ENCODE measurements around the gene KCNH1.

The KCNH1 gene

DNA sequence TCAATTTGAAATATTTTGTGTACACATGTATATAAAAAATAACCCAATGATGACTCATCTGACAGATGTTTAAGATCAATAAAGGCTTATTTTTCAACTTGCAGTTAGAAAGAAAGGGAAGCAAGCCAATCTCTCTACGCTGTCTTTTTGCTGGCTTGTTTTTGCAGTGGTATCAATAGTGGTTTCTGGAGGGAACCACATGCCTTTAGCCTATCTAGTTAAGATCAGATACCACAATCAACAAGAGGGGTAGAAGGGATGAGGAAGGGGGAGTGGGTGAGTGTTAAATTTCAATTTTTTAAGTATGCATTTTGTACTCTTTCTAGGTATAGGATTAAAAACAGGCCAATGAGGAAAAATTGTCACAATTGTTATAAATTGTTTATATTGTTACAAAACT lies 276.2 kb downstream of the KCNH1 start:
- TF ChIP-seq, protein P1, sequence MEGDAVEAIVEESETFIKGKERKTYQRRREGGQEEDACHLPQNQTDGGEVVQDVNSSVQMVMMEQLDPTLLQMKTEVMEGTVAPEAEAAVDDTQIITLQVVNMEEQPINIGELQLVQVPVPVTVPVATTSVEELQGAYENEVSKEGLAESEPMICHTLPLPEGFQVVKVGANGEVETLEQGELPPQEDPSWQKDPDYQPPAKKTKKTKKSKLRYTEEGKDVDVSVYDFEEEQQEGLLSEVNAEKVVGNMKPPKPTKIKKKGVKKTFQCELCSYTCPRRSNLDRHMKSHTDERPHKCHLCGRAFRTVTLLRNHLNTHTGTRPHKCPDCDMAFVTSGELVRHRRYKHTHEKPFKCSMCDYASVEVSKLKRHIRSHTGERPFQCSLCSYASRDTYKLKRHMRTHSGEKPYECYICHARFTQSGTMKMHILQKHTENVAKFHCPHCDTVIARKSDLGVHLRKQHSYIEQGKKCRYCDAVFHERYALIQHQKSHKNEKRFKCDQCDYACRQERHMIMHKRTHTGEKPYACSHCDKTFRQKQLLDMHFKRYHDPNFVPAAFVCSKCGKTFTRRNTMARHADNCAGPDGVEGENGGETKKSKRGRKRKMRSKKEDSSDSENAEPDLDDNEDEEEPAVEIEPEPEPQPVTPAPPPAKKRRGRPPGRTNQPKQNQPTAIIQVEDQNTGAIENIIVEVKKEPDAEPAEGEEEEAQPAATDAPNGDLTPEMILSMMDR (conservative IDR thresholded peaks at IDR 0.05), result no peak
- H3K27ac ChIP-seq, result no peak overlapping the region

DNA sequence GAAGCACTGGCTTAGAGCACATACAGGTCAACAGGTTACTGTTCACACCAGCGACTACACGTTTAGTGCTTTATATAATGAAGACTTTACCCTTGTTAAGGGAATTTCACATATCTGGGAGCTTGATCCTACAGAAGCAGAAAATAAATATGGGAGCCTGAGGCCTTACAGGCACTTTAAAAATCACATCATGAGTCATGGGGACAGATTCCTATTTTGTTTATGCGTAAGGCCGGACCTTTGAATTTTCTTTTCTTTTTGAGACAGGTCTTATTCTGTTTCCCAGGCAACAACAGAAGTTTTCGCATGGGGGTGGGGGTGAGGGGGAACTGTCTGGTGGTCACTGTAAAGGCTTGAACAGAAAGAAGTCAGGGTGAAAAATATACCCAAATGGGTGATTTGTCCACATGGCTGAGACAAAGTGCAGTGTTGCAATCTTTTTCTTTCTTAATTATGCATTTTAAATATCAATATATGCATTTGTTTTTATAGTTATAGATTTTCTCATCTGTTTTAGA lies 276.7 kb downstream of the KCNH1 start:
- TF ChIP-seq, protein P1 (conservative IDR thresholded peaks at IDR 0.05), result no peak

DNA sequence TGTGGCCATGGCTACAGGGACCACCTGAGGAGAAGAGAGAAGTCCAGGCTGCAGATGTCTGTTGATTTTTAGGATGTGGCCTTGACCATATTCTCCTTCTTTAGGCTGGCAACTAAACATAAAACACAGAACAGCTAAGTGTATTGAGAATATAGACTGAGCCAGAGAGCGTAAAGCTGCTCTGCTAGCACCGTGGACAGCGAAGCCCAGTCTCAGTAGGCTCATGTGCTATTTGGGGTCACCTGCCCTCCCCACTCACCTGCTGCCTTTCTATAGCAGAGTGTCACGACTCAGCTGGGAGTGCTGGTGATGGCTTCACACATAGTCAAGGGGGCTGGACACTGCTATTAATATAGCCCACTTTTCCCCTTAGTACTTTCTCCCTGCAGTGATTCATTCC lies 278.5 kb downstream of the KCNH1 start:
- H3K27ac ChIP-seq, result no peak overlapping the region
- TF ChIP-seq, protein P1 (conservative IDR thresholded peaks at IDR 0.05), result no peak

More for the DNA sequence above, 276.7 kb downstream of the KCNH1 start:
- H3K27ac ChIP-seq, result no peak overlapping the region

DNA sequence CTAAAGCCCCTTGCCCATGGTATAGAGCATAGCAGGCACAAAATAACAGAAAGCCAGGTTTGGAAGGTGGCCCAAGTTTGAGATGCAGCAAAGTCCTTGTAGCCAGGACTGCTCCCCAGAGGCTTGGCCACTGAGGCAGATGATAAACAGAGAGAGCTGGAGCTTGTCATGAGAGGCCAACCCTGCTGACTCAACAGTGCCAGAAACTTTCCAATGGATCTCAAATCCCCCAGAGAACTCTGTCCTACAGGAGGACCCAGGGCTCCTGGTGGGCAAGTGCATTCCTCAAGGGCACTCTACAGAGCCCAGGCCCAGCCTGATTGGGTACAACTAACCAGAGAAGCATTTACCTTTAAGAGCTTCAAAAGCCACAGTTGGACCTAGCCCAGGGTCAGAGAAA lies 280.7 kb downstream of the KCNH1 start:
- TF ChIP-seq, protein P1 (conservative IDR thresholded peaks at IDR 0.05), result no peak
- H3K27ac ChIP-seq, result no peak overlapping the region

DNA sequence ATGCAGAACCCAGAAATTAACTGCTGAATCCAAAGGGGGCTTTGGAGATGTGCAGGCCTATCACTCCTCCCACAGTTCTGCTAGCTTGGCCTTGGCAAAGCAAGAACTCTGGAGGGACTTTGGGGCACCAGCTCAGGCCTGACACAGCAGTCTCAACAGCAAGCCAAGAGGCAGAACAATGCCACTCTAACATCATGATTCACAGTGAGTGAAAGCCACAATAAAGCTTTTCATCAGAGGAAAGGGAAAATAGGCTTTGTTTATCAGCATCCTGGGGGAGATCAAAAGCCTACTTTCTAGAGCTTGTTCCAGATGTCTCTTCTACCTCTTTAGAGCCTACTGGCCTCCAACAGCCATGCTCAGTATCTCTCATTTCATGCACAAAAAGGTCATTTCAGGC lies 283.4 kb downstream of the KCNH1 start:
- TF ChIP-seq, protein P1 (conservative IDR thresholded peaks at IDR 0.05), result no peak
- H3K27ac ChIP-seq, result no peak overlapping the region

DNA sequence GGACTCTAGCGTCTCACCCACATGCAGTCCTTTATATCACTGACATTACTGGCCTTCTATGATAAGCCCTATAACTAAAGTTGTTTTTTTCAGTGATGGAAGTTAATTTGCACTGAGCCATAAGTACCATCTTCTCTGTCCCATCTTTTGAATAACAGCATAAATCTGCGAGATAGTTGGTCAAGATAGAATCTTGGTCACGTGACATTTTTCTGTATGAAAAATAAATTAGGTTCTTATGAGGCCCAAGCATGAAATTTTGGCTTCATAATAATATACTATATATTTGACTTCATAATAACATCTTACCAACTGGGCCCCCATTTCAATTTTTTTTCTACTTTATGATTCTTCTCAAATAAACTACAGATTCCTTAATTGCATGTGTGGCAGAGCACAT lies 285.5 kb downstream of the KCNH1 start:
- TF ChIP-seq, protein P1 (conservative IDR thresholded peaks at IDR 0.05), result no peak
- H3K27ac ChIP-seq, result no peak overlapping the region

DNA sequence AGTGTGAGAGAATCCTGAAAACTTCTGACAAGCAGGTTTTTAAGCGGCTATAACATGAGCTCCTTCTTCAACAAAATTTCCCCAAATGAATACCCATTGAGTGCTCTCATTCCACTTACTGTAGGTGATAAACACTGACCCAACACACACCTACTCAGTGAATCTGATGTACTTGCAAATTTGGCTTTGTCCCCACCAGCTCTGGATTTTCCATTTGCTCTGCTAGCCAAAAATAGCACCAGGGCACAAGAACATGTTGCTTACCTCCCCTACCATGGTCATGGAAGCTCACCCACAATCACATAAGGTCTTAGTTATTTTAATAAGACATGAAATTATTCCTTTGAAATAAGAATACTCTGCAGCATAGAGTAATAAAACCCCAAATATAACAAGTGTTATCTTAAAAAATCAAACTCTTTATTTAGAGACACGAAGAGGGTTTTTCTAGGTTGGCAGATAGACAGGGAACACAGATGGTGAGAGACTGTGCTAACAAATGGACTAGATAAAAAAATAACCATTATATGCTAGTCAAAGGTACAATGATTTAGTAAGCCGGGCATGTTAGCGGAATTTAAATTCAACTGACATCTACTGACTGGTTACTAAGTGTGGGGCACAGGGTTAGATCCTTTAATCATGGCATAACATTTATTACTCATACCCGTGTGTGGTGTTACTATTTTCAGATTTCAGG lies 291.9 kb downstream of the KCNH1 start:
- TF ChIP-seq, protein P1 (conservative IDR thresholded peaks at IDR 0.05), result no peak
- no peak overlapping the region for H3K27ac ChIP-seq

Measured in VCaP (cell line).